Tibial nerve (tissue), 3 donors: ENCODE data around the gene ZBED1.

ENCODE experiments used
- CTCF ChIP-seq, 5 experiments: fragments of 200-600 bp in 3 of 5; fragments of 450-650 bp in 2 of 5; sonication (generic) in 3 of 5; IDR thresholded peaks; one replicate each; pipeline ENCODE4 v1.5.1; 2016 to 2019; ENCODE audit warnings: antibody characterized with exemption in 5 of 5, mild to moderate bottlenecking in 3 of 5, moderate library complexity in 2 of 5
- POLR2A ChIP-seq, 2 donors: fragments of 450-650 bp; IDR thresholded peaks; one replicate each; pipeline ENCODE4 v1.6.1; 2017; ENCODE audit warnings: antibody characterized with exemption in 2 of 2, mild to moderate bottlenecking in 2 of 2, moderate library complexity in 2 of 2

- no peak for TF ChIP-seq POLR2A (IDR thresholded peaks at IDR 0.05)
- no peak for TF ChIP-seq CTCF (IDR thresholded peaks at IDR 0.05)
These were observed 42.5 kb downstream of the ZBED1 start for GRCh38 chrX:2458309-2458708.
